HEK293 (cell line): Measurements from ENCODE around the gene SSC4D.
"Not testable (repeated sequence)": the region's sequence is repeated elsewhere in the genome, so short reads cannot be mapped to it uniquely, and the experiment has no call there.

Experiments
- CTCF ChIA-PET: fragments of 350-600 bp; formaldehyde crosslinking; extraction: SDS; loops from one replicate; lab custom pipeline; 2021; ENCODE audit warnings: antibody characterized with exemption; lab: Yijun Ruan, JAX
- POLR2A ChIA-PET: fragments of 300-600 bp; formaldehyde crosslinking; extraction: SDS; loops from one replicate; lab custom pipeline; 2020; ENCODE audit warnings: antibody characterized with exemption, inconsistent platforms; lab: Yijun Ruan, JAX
- H3K27ac ChIP-seq: fragments of 200-500 bp; sonication (Bioruptor generic); 2 replicates; pipeline ENCODE4 v1.5.1; 2014; ENCODE audit warnings: low read depth, low read length, control low read depth, inconsistent platforms; ENCODE audit errors: extremely low read depth
- H3K36me3 ChIP-seq, 2 experiments: fragments of 200-500 bp in 1 of 2; sonication (Bioruptor generic) in 1 of 2; 1 replicate in 1 of 2; 2 replicates in 1 of 2; pipeline ENCODE4 v1.5.1; 2014 to 2017; ENCODE audit warnings: inconsistent platforms in 2 of 2, low read length in 2 of 2; ENCODE audit not compliant: control insufficient read depth in 2 of 2, insufficient read depth in 1 of 2
- H3K4me1 ChIP-seq: fragments of 200-500 bp; sonication (Bioruptor generic); 2 replicates; pipeline ENCODE4 v1.5.1; 2014; ENCODE audit warnings: mild to moderate bottlenecking, low read length, inconsistent platforms; ENCODE audit not compliant: control insufficient read depth, insufficient read depth
- H3K4me3 ChIP-seq: 2 replicates; pipeline ENCODE4 v1.5.1; 2011; ENCODE audit warnings: low read depth, mild to moderate bottlenecking, control low read depth, low read length, moderate library complexity
- H3K9me3 ChIP-seq: fragments of 200-500 bp; sonication (Bioruptor generic); 2 replicates; pipeline ENCODE4 v1.5.1; 2014; ENCODE audit warnings: low read depth, low read length, inconsistent platforms; ENCODE audit not compliant: control insufficient read depth, insufficient read depth
- ATF2 ChIP-seq: fragments of 450-650 bp; formaldehyde crosslinking; IDR thresholded peaks from 2 replicates; pipeline ENCODE4 v1.5.1; 2016; ENCODE audit warnings: missing biosample characterization, missing genetic modification characterization, low read depth
- CTCF ChIP-seq: fragments of 450-650 bp; formaldehyde crosslinking; IDR thresholded peaks from 2 replicates; pipeline ENCODE4 v1.5.1; 2016; ENCODE audit warnings: missing biosample characterization, missing genetic modification characterization
- GLI2 ChIP-seq: fragments of 450-650 bp; formaldehyde crosslinking; IDR thresholded peaks from 2 replicates; pipeline ENCODE4; 2017; ENCODE audit warnings: missing biosample characterization, missing genetic modification characterization, low read depth, borderline replicate concordance
- SETDB1 ChIP-seq: IDR thresholded peaks from one replicate; pipeline ENCODE4 v1.6.1; 2017; ENCODE audit warnings: mild to moderate bottlenecking, low read length, moderate library complexity, mixed read lengths; ENCODE audit not compliant: insufficient read length
- WT1 ChIP-seq: fragments of 450-650 bp; formaldehyde crosslinking; IDR thresholded peaks from 2 replicates; pipeline ENCODE4 v1.5.1; 2016; ENCODE audit warnings: missing biosample characterization, missing genetic modification characterization
- YY2 ChIP-seq: fragments of 450-650 bp; formaldehyde crosslinking; IDR thresholded peaks from 2 replicates; pipeline ENCODE4 v1.5.1; 2016; ENCODE audit warnings: missing biosample characterization, missing genetic modification characterization
- ZBTB21 ChIP-seq: fragments of 450-650 bp; formaldehyde crosslinking; IDR thresholded peaks from 2 replicates; pipeline ENCODE4 v1.5.1; 2017; ENCODE audit warnings: missing biosample characterization, missing genetic modification characterization
- ZBTB44 ChIP-seq: fragments of 450-650 bp; IDR thresholded peaks from 2 replicates; pipeline ENCODE4 v1.5.1; 2018; ENCODE audit warnings: missing biosample characterization, mild to moderate bottlenecking, missing genetic modification characterization
- ZBTB6 ChIP-seq: fragments of 450-650 bp; formaldehyde crosslinking; IDR thresholded peaks from 2 replicates; pipeline ENCODE4 v1.5.1; 2017; ENCODE audit warnings: missing biosample characterization, missing genetic modification characterization
- ZNF10 ChIP-seq: fragments of 450-650 bp; formaldehyde crosslinking; IDR thresholded peaks from 2 replicates; pipeline ENCODE4 v1.5.1; 2017; ENCODE audit warnings: missing biosample characterization, missing genetic modification characterization
- ZNF174 ChIP-seq: fragments of 450-650 bp; formaldehyde crosslinking; IDR thresholded peaks from 2 replicates; pipeline ENCODE4 v1.5.0; 2017; ENCODE audit warnings: missing biosample characterization, mild to moderate bottlenecking, missing genetic modification characterization
- ZNF202 ChIP-seq: fragments of 450-650 bp; formaldehyde crosslinking; IDR thresholded peaks from 2 replicates; pipeline ENCODE4 v1.5.1; 2016; ENCODE audit warnings: missing biosample characterization, missing genetic modification characterization, borderline replicate concordance
- ZNF23 ChIP-seq: fragments of 450-650 bp; formaldehyde crosslinking; IDR thresholded peaks from 2 replicates; pipeline ENCODE4 v1.5.1; 2016; ENCODE audit warnings: missing biosample characterization, missing genetic modification characterization, borderline replicate concordance
- ZNF274 ChIP-seq, 2 experiments: fragments of 200-500 bp in 1 of 2; fragments of 450-650 bp in 1 of 2; sonication (Bioruptor generic) in 1 of 2; formaldehyde crosslinking in 1 of 2; IDR thresholded peaks; 2 replicates each; pipeline versions ENCODE4 v1.5.1 to v1.6.1; 2014 to 2016; ENCODE audit warnings: borderline replicate concordance in 1 of 2, inconsistent platforms in 1 of 2, low read length in 1 of 2, missing biosample characterization in 1 of 2, missing genetic modification characterization in 1 of 2
- ZNF398 ChIP-seq: fragments of 450-650 bp; formaldehyde crosslinking; IDR thresholded peaks from 2 replicates; pipeline ENCODE4 v1.5.1; 2017; ENCODE audit warnings: missing biosample characterization, missing genetic modification characterization
- ZNF571 ChIP-seq: fragments of 450-650 bp; formaldehyde crosslinking; IDR thresholded peaks from 2 replicates; pipeline ENCODE4 v1.5.0; 2017; ENCODE audit warnings: missing biosample characterization, missing genetic modification characterization
- ZNF629 ChIP-seq: fragments of 450-650 bp; formaldehyde crosslinking; IDR thresholded peaks from 2 replicates; pipeline ENCODE4 v1.5.1; 2017; ENCODE audit warnings: missing biosample characterization, missing genetic modification characterization

SSC4D gene

GRCh38 chr7:76403780-76404494 lies 5.6 kb downstream of the SSC4D start:
- H3K4me1 ChIP-seq, result no peaks in the 10 kb centered on the region
- no peak overlapping the region for H3K4me3 ChIP-seq
- no peaks in the 10 kb centered on the region for H3K36me3 ChIP-seq
- POLR2A ChIA-PET, result no interaction called here
- no peaks in the 10 kb centered on the region for H3K9me3 ChIP-seq
- no peak for TF ChIP-seq YY2
- TF ChIP-seq WT1 (tag by site-specific recombination), result 0 out of 2 replicates have a peak, but pooled peaks have one; percentile 36
- TF ChIP-seq, all 188 proteins: peak for 1
- CTCF ChIA-PET, result no interaction called here
- H3K27ac ChIP-seq, result no peak overlapping the region

- CTCF ChIA-PET, result interaction anchor here (0.7 kb wide), 1 partner anchor 43 kb away, joined by 3 read pairs; no protein-coding TSS in a partner anchor
- H3K9me3 ChIP-seq, H3K4me3 ChIP-seq, H3K36me3 ChIP-seq, H3K4me1 ChIP-seq, POLR2A ChIA-PET, H3K27ac ChIP-seq: not testable (repeated sequence)
Measured at GRCh38 chr7:76403097-76403496, 6.4 kb downstream of the SSC4D start.

- TF ChIP-seq CTCF (tag by site-specific recombination), result no peak
- TF ChIP-seq SETDB1, result no peak
- no peak for TF ChIP-seq ZNF629 (tag by site-specific recombination)
- TF ChIP-seq ZBTB6 (tag by site-specific recombination), result no peak
- TF ChIP-seq ZNF274 (IDR thresholded peaks at IDR 0.05; ENCODE audit: low read length), result no peak
- TF ChIP-seq ZNF274 (tag by site-specific recombination; IDR thresholded peaks at IDR 0.05; ENCODE audit: borderline replicate concordance), result no peak
- TF ChIP-seq ZNF202 (tag by site-specific recombination), result no peak
- no peak for TF ChIP-seq ZNF10 (tag by site-specific recombination)
- no peak for TF ChIP-seq ZNF571 (tag by site-specific recombination)
- no peak for TF ChIP-seq ZBTB21
- TF ChIP-seq ZNF398 (tag by site-specific recombination), result no peak
- TF ChIP-seq ATF2, result no peak
- no peak for TF ChIP-seq ZBTB44 (tag by site-specific recombination)
- TF ChIP-seq GLI2, result no peak
- no peak for TF ChIP-seq ZNF23 (tag by site-specific recombination)
- TF ChIP-seq ZNF174 (tag by site-specific recombination), result no peak
Measured at GRCh38 chr7:76400248-76400647, 9.2 kb downstream of the SSC4D start.

More at GRCh38 chr7:76400248-76400647, 9.2 kb downstream of the SSC4D start:
- Histone ChIP-seq H3K4me3 (no peak overlapping the region), H3K4me1 (no peaks in the 10 kb centered on the region), H3K9me3 (no peaks in the 10 kb centered on the region), H3K27ac (no peak overlapping the region), H3K36me3 (no peaks in the 10 kb centered on the region)
- POLR2A ChIA-PET, result no interaction called here
- CTCF ChIA-PET, result no interaction called here
